ENCODE measurements around the gene SNAP47. TPM values are rescaled to one million over a fixed set of nuclear protein-coding genes. Genes with fewer than 3 reads are reported as not detected.

SNAP47 gene
- 39.2 and 50.5 TPM in 2 replicates for total RNA-seq

DNA sequence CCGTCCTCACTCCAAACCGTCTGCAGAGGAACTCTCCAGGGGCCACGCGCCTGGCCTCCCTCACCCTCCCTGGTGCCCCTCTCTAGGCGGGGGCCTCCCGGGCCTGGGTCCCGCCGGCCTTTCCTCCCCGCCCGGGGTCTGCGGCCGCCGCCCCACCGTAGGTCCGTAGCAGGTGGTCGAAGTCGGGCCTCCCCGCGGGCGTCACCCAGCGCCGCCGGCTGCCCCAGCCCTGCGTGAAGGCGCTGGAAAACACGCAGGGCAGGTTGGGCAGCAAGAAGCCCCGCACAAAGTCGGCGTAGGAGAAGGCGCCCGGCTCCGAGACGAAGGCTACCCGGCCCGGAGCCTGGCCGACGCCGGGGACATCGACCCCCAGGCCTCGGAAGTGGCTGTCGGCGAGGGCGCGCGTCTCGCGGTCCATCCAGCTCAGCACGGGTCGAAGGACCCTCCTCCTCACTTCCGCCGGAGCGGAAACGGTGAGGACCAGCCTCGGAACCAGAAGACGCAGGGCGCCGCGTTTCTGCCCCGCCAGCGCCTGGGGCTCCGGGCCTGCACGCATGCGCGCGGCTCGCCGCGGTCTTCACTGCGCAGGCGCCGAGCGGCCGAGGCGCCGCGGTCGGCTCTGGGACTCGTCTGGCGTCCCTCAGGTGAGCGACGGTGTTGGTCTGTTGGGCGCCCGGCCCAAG is at the start of gene SNAP47, which contains the start of gene JMJD4:
Gene SNAP47, plus strand, starts transcription at position 580 of the 683 bp plus-strand sequence. CDS start 12,302 bp downstream, outside the sequence.
Gene JMJD4, minus strand, starts transcription at position 447 of the 683 bp plus-strand sequence. Its CDS starts 29 bp downstream, at position 418.

DNA sequence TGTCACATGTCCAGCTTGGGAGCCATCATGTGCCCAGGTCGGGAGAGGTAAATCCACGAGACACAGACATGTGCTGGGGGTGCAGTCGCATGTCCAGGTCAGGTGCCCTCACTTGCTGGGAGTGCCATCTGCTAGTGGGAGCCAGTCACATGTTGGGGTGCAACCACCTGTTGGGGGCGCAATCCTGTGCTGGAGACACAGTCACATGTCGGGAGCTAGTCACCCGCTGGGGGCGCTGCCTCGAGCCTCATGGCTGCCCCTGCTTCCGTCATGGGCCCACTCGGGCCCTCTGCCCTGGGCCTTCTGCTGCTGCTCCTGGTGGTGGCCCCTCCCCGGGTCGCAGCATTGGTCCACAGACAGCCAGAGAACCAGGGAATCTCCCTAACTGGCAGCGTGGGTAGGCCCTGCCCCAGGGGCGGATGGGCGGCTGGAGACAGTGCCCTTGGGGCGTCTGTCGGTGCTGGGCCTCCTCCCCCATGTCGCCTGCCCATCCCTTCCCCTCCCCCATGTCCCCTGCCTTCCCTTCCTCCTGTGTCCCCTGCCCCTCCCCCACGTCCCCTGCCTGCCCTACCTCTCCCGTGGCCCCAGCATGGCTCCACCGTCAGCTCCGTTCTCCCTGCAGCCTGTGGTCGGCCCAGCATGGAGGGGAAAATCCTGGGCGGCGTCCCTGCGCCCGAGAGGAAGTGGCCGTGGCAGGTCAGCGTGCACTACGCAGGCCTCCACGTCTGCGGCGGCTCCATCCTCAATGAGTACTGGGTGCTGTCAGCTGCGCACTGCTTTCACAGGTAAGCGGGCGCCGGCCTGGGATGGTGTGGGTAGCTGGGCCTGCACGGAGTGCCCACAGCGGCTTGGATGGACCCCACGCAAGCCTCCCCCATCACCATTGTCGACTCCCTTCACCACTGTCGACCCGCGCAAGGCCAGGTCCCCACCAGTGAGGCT is 80.5 kb downstream of the SNAP47 start, which contains the start of gene PRSS38:
Gene PRSS38, plus strand, starts transcription at position 208 of the 942 bp plus-strand sequence. Its CDS starts 42 bp downstream, at position 250.

Other genes with a start within 250 kb of the SNAP47 start
- 2.8 and 9.7 TPM in 2 replicates for gene ZNF678, start 171.9 kb upstream of the SNAP47 start, total RNA-seq
- 30.4 and 31.5 TPM in 2 replicates for gene JMJD4, start 133 bp upstream of the SNAP47 start, total RNA-seq
- gene PRSS38, start 80.2 kb downstream of the SNAP47 start, total RNA-seq = not detected in 2 replicates
- 0.65 and 0.72 TPM in 2 replicates for gene WNT9A, start 212.5 kb downstream of the SNAP47 start, total RNA-seq